Cardiac fibroblast (primary cell): ENCODE data around the gene DNAJC3.
A peak's percentile ranks its signal among the peaks of the same experiment; 100 is the strongest.
"Not testable (repeated sequence)": the region's sequence is repeated elsewhere in the genome, so short reads cannot be mapped to it uniquely, and the experiment has no call there.

ENCODE experiments used
- DNase-seq, 2 donors: peaks; one replicate each; pipeline versions ENCODE4 v3.0.0 to v3.0.0-alpha.2; 2010; ENCODE audit warnings: low read depth in 2 of 2
- H3K4me3 ChIP-seq, 2 donors: replicated peaks in 1 of 2; 1 replicate in 1 of 2; 2 replicates in 1 of 2; pipeline ENCODE4 v1.5.1; 2011; ENCODE audit warnings: low read depth in 2 of 2, low read length in 2 of 2, mild to moderate bottlenecking in 2 of 2, moderate library complexity in 1 of 2
- CTCF ChIP-seq: IDR thresholded peaks from one replicate; pipeline ENCODE4 v1.5.1; 2011; ENCODE audit warnings: low read depth, mild to moderate bottlenecking, low read length, inconsistent platforms

The DNAJC3 gene

GRCh38 chr13:95749545-95749944 is 72.6 kb downstream of the DNAJC3 start:
- no peak for DNase-seq
- TF ChIP-seq CTCF, result no peak

GRCh38 chr13:95752677-95753076 is 75.7 kb downstream of the DNAJC3 start:
- DNase-seq, result no peak
- H3K4me3 ChIP-seq, result no peak overlapping the region
- TF ChIP-seq CTCF, result no peak

More at GRCh38 chr13:95749545-95749944, 72.6 kb downstream of the DNAJC3 start:
- no peak overlapping the region for H3K4me3 ChIP-seq

GRCh38 chr13:95754069-95754468 is 77.1 kb downstream of the DNAJC3 start:
- no peak overlapping the region for H3K4me3 ChIP-seq
- peak in 1 of 2 donors; percentile 9 for DNase-seq
- TF ChIP-seq CTCF, result no peak

GRCh38 chr13:95756072-95756471 is 79.1 kb downstream of the DNAJC3 start:
- H3K4me3 ChIP-seq, result no peak overlapping the region
- TF ChIP-seq CTCF, result no peak
- DNase-seq, result peak; percentile 8 to 24

GRCh38 chr13:95762626-95763025 is 85.7 kb downstream of the DNAJC3 start:
- H3K4me3 ChIP-seq, DNase-seq: not testable (repeated sequence)

- TF ChIP-seq CTCF, result no peak
- DNase-seq, result no peak
- H3K4me3 ChIP-seq, result no peak overlapping the region
These were observed 86.7 kb downstream of the DNAJC3 start for GRCh38 chr13:95763601-95764000.

GRCh38 chr13:95771905-95772304 is 95.0 kb downstream of the DNAJC3 start:
- DNase-seq, result no peak
- no peak for TF ChIP-seq CTCF
- no peak overlapping the region for H3K4me3 ChIP-seq
